Measurements from ENCODE around the gene RGS11. TPM values are rescaled to one million over a fixed set of nuclear protein-coding genes. Genes with fewer than 3 reads are reported as not detected.
"Not testable (repeated sequence)": the region's sequence is repeated elsewhere in the genome, so short reads cannot be mapped to it uniquely, and the experiment has no call there.

The RGS11 gene
- total and polyA plus RNA-seq, 12 donors = 1.9 to 36.4 (median 12.5) TPM

DNA sequence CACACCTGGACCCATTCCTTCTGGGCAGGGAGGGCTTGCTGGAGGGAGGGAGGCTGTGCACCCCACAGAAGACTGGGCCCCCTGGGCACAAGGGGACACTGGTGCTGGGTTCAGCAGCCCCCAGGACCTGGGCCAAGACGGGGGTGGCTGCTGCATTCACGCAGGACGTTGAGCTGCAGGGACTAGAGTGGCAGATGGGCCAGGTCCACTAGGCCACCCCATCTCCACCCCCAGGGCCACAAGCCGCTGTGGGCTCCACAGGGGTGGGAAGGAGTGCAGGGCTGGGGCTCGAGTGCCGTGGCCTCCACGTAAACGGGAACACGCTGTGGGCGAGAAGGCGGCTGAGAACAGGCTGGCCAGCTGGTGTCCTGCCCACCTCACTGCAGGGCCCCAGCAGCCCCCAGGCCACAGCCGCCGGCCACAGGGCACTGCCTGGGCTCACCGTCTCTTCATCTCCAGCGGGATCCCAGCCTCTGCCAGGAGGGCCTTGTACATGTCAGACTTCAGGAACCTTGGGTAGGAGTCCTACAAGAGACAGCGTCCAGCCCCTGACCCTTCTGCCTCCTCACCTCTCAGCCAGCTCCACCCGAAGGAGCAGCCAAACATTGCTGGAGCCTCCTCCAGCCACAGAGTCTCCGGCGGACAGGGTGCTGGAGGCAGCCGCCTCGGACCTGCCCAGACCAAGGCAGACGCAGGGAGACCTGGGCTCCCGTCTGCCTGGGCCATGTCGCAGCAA is 6.5 kb downstream of the RGS11 start:
- Histone ChIP-seq H3K27ac (no peak overlapping the region), H3K4me1 (no peaks in the 10 kb centered on the region), H3K4me3 (no peak overlapping the region), H3K36me3 (peaks cover 0 to 19% (median 5%) of the 10 kb centered on the region in 9 donors), H3K9me3 (no peaks in the 10 kb centered on the region), H3K27me3 (peaks cover 0 to 4% (median 0%) of the 10 kb centered on the region in 7 donors)
- DNase-seq (no peak), ATAC-seq (no peak)
- TF ChIP-seq, protein P1, sequence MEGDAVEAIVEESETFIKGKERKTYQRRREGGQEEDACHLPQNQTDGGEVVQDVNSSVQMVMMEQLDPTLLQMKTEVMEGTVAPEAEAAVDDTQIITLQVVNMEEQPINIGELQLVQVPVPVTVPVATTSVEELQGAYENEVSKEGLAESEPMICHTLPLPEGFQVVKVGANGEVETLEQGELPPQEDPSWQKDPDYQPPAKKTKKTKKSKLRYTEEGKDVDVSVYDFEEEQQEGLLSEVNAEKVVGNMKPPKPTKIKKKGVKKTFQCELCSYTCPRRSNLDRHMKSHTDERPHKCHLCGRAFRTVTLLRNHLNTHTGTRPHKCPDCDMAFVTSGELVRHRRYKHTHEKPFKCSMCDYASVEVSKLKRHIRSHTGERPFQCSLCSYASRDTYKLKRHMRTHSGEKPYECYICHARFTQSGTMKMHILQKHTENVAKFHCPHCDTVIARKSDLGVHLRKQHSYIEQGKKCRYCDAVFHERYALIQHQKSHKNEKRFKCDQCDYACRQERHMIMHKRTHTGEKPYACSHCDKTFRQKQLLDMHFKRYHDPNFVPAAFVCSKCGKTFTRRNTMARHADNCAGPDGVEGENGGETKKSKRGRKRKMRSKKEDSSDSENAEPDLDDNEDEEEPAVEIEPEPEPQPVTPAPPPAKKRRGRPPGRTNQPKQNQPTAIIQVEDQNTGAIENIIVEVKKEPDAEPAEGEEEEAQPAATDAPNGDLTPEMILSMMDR (IDR thresholded peaks at IDR 0.05) = no peak
- WGBS, 2 donors = 84 to 86% methylated on average over 23 to 24 of the region's 24 CpGs
- intact Hi-C loops (cut with DNase I) = no loop called here

DNA sequence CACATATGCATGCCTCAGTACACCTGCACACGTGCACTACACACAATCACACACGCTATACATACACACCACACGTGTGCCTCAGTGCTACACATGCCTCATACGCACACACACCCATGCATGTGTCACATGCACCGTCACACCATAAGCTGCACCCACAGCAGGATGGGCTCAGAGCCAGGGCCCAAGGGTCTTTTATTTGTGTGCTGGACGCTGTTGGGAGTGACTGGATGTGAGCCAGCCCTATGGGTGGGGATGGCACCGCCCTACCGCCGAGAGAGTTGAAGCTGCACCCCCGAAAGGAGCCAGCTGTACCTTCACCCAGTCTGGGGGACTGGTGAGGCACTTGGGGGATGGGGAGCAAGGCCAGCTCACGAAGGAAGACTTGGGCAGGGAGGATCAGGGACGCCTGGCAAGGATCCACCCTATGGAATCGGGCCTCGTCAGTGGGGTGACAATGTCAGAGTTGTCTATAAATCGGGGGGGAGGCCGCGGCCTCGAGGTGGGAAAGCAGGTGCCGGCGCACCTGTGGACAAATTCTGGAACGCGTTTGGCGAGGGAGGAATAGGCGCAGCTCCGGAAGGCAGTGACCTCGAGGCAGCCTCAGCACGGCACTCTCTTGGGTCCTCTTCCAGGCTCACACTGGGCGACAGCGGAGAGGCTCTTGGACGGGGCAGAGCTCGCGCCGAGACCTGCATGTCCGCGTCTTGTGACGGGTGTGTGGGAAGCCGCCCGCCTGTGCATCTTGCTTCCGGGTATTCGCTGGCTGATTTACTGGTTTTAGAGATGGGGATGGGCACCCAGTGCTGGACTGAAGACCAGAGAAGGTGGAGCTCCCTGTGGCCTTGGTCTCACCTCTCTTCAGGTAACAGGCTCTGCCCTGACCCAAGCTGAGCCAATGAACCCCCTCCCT is 7.3 kb downstream of the RGS11 start:
- no peaks in the 10 kb centered on the region for H3K27me3 ChIP-seq
- intact Hi-C loops (cut with DNase I) = no loop called here
- no peaks in the 10 kb centered on the region for H3K4me1 ChIP-seq
- WGBS, 2 donors = 69 to 70% methylated on average over 40 of the region's 40 CpGs
- H3K4me3 ChIP-seq = no peak overlapping the region
- H3K36me3 ChIP-seq = peaks cover 0 to 27% (median 12%) of the 10 kb centered on the region in 9 donors
- TF ChIP-seq, protein P1 (IDR thresholded peaks at IDR 0.05) = no peak
- H3K9me3 ChIP-seq = no peaks in the 10 kb centered on the region
- no peak overlapping the region for H3K27ac ChIP-seq
- ATAC-seq (no peak), DNase-seq (no peak)

DNA sequence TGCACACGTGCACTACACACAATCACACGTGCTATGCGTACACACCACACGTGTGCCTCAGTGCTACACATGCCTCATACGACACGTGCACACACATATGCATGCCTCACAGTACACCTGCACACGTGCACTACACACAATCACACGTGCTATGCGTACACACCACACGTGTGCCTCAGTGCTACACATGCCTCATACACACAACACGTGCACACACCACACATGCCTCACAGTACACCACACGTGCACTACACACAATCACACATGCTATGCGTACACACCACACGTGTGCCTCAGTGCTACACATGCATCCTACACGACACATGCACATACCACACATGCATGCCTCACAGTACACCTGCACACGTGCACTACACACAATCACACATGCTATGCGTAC is 8.2 kb downstream of the RGS11 start:
- DNase-seq; H3K27me3 ChIP-seq; intact Hi-C loops (cut with DNase I); H3K27ac ChIP-seq; H3K4me1 ChIP-seq; H3K4me3 ChIP-seq; ATAC-seq; H3K9me3 ChIP-seq: not testable (repeated sequence)
- H3K36me3 ChIP-seq = peaks cover 0 to 35% (median 20%) of the 10 kb centered on the region in 9 donors
- WGBS, 2 donors = 85 to 90% methylated on average over 17 of the region's 17 CpGs

DNA sequence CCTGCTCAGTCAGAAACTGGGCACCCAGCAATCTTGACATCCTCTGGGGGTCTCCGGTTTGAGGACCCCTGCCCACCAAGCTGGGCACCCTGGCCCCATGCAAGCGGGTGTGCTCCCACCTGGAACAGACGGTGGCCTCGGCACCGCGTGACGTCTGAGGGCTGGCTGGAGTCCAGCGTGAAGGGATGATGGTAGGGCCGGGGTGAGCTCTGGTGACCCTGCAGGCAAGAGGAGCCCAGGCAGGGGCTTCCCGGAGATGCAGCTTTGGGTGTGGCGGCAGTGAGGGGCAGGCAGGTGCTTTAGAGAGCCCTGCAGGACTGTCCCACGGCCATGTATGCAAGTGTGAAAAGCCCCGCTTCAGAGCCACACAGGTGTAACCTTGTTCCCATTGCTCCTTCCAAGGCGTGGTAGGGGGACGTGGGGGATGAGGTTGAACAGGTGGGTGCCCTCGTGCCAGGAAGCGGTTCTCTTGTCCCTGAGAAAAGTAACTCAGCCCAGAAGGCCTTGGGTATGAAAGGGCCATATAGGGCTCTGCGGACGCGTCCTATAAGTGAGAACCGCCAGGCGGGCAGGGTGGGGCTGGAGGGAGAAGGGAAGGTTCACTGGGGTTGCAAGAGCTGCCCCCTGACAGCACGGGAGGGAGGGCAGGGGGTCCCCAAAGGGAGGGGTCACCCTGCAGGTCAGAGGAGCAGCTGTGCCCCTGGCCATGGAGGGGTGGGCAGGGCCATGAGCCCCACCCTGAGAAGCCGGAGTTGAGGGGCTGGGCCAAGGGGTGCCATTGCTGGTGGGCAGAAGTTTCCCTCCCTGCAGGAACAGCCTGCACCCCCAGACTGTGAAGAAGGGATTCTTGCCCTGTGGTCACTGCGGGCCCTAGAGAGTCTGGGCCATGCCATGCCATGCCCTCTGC is 9.2 kb downstream of the RGS11 start:
- TF ChIP-seq, protein P1 (IDR thresholded peaks at IDR 0.05) = no peak
- Histone ChIP-seq H3K4me1 (no peaks in the 10 kb centered on the region), H3K27me3 (no peaks in the 10 kb centered on the region), H3K4me3 (no peak overlapping the region), H3K27ac (no peak overlapping the region), H3K9me3 (no peaks in the 10 kb centered on the region), H3K36me3 (peaks cover 0 to 46% (median 29%) of the 10 kb centered on the region in 9 donors)
- intact Hi-C loops (cut with DNase I) = no loop called here
- WGBS, 2 donors = 70 to 85% methylated on average over 20 to 25 of the region's 25 CpGs
- DNase-seq = no peak
- peak in 1 of 8 donors; percentile 9 for ATAC-seq
